ENCODE measurements around the gene CRTAC1.

GRCh38 chr10:97948822-97949221 lies 81.6 kb downstream of the CRTAC1 start:
- TF ChIP-seq CTCF (IDR thresholded peaks at IDR 0.05) (no peak), POLR2A (IDR thresholded peaks at IDR 0.05) (no peak)

All from heart left ventricle (tissue), 13 donors.